Esophagus squamous epithelium (tissue), 5 donors: ENCODE results near the gene ARFGEF3. TPM values are rescaled to one million over a fixed set of nuclear protein-coding genes. Genes with fewer than 3 reads are reported as not detected.

Experiments
- DNase-seq: peaks from one replicate; lab custom pipeline; 2025; lab: John Stamatoyannopoulos, UW
- H3K27ac ChIP-seq, 4 donors: fragments of 200-600 bp; sonication (generic); one replicate each; pipeline ENCODE4 v1.5.1; 2016 to 2019; ENCODE audit warnings: mild to moderate bottlenecking in 1 of 4
- H3K27me3 ChIP-seq, 4 donors: fragments of 200-600 bp; sonication (generic); 1 replicate in 3 of 4; 2 replicates in 1 of 4; pipeline versions ENCODE4 v1.5.1 to v1.6.0; 2017 to 2021; ENCODE audit warnings: antibody characterized with exemption in 1 of 4
- H3K36me3 ChIP-seq, 3 donors: fragments of 200-600 bp; sonication (generic); one replicate each; pipeline ENCODE4 v1.5.1; 2016 to 2019
- H3K4me1 ChIP-seq, 3 donors: fragments of 200-600 bp; sonication (generic); one replicate each; pipeline ENCODE4 v1.5.1; 2017 to 2019
- H3K4me3 ChIP-seq, 4 donors: fragments of 200-600 bp; sonication (generic); 1 replicate in 3 of 4; 2 replicates in 1 of 4; pipeline ENCODE4 v1.5.1; 2016 to 2019; ENCODE audit warnings: mild to moderate bottlenecking in 2 of 4, moderate library complexity in 1 of 4
- H3K9me3 ChIP-seq, 3 donors: fragments of 200-600 bp; sonication (generic); one replicate each; pipeline ENCODE4 v1.5.1; 2016 to 2019
- POLR2A ChIP-seq, 4 donors: fragments of 450-650 bp; IDR thresholded peaks; one replicate each; pipeline ENCODE4 v1.6.1; 2017; ENCODE audit warnings: antibody characterized with exemption in 4 of 4, mild to moderate bottlenecking in 4 of 4, moderate library complexity in 3 of 4
- WGBS, 2 donors: methylation state at CpG; one replicate each; pipeline ENCODE4 v1.1.5; 2018; 5-methylcytosine and 5-hydroxymethylcytosine counted together
- intact Hi-C: fragments of 100-400 bp; cut with DNase I; formaldehyde crosslinking; loops from one replicate; pipeline ENCODE4 v1.15.0; 2022
- total RNA-seq, 4 donors: library from RNA; depleted of rRNA; stranded (reverse); fragments of >200 nt; gene quantifications; one replicate each; pipeline ENCODE4 v1.1.0, GENCODE V29; 2016
- TF ChIP-seq, protein P1 (sequence below), 6 experiments: fragments of 450-650 bp in 4 of 6; fragments of 200-600 bp in 2 of 6; sonication (generic) in 2 of 6; IDR thresholded peaks; one replicate each; pipeline ENCODE4 v1.5.1; 2016 to 2019; ENCODE audit warnings: antibody characterized with exemption in 6 of 6, mild to moderate bottlenecking in 4 of 6, moderate library complexity in 4 of 6
- donor health status: DM: yes; HTN: yes; CAD: no.

ARFGEF3 gene
- total RNA-seq, 4 donors from 2014 or later: 0.92 to 1.0 (median 0.99) TPM

DNA sequence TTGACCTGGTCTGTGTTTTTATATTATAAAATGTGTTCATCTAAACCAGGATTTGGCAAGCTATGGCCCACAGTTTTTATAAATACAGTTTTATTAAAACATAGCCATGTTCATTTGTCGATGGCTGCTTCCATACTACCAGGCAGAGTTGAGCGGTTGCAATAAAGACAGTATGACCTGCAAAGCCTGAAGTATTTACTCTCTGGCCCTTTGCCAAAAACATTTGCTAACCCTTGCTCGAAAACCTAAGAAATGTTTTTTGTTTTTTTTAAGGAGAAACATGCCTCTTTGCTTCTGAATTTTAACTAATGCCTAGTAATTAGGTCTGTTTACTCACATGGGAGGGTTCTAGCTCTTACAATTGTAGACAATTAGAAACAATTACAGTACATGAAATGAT lies 148.6 kb downstream of the ARFGEF3 start:
- H3K4me3 ChIP-seq: no peak overlapping the region
- WGBS, 2 donors: 41 to 82% methylated on average over 3 of the region's 3 CpGs
- no peaks in the 10 kb centered on the region for H3K27me3 ChIP-seq
- no peak for DNase-seq
- H3K9me3 ChIP-seq: no peaks in the 10 kb centered on the region
- TF ChIP-seq, protein P1, sequence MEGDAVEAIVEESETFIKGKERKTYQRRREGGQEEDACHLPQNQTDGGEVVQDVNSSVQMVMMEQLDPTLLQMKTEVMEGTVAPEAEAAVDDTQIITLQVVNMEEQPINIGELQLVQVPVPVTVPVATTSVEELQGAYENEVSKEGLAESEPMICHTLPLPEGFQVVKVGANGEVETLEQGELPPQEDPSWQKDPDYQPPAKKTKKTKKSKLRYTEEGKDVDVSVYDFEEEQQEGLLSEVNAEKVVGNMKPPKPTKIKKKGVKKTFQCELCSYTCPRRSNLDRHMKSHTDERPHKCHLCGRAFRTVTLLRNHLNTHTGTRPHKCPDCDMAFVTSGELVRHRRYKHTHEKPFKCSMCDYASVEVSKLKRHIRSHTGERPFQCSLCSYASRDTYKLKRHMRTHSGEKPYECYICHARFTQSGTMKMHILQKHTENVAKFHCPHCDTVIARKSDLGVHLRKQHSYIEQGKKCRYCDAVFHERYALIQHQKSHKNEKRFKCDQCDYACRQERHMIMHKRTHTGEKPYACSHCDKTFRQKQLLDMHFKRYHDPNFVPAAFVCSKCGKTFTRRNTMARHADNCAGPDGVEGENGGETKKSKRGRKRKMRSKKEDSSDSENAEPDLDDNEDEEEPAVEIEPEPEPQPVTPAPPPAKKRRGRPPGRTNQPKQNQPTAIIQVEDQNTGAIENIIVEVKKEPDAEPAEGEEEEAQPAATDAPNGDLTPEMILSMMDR (IDR thresholded peaks at IDR 0.05): no peak
- TF ChIP-seq POLR2A (IDR thresholded peaks at IDR 0.05): no peak
- intact Hi-C loops: no loop called here
- peaks cover 0 to 32% (median 0%) of the 10 kb centered on the region in 3 donors for H3K4me1 ChIP-seq
- no peak overlapping the region for H3K27ac ChIP-seq
- no peaks in the 10 kb centered on the region for H3K36me3 ChIP-seq

GRCh38 chr6:138310821-138311220 lies 149.1 kb downstream of the ARFGEF3 start:
- no peak for DNase-seq
- no peak overlapping the region for H3K27ac ChIP-seq
- no peaks in the 10 kb centered on the region for H3K27me3 ChIP-seq
- no peak overlapping the region for H3K4me3 ChIP-seq
- H3K36me3 ChIP-seq: no peaks in the 10 kb centered on the region
- no peaks in the 10 kb centered on the region for H3K9me3 ChIP-seq
- no peak for TF ChIP-seq POLR2A (IDR thresholded peaks at IDR 0.05)
- TF ChIP-seq, protein P1 (IDR thresholded peaks at IDR 0.05): no peak
- H3K4me1 ChIP-seq: peaks cover 0 to 32% (median 0%) of the 10 kb centered on the region in 3 donors
- 76 to 82% methylated on average over 2 of the region's 2 CpGs for WGBS, 2 donors
- intact Hi-C loops: no loop called here

DNA sequence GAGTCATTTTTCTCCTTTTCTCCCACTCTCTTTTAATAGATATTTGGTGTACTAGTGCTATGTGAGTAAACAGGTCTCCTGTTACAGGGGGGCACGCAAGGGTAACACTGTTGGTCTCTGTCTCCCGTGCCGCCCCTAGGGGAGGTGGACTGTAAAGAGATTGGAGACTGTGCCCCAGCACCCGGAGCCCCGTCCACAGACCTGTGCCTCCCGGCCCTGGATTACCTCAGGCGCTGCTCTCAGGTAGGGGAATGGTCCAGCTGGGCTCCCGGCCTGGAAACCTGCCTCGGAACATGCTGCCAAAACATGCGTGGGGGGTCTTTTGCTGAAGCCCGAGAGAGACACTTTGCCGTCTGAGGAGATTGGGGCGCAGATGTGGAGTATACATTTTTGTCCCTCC lies 149.5 kb downstream of the ARFGEF3 start:
- no peaks in the 10 kb centered on the region for H3K36me3 ChIP-seq
- no peaks in the 10 kb centered on the region for H3K9me3 ChIP-seq
- TF ChIP-seq, protein P1 (IDR thresholded peaks at IDR 0.05): no peak
- no peak for TF ChIP-seq POLR2A (IDR thresholded peaks at IDR 0.05)
- no peak for DNase-seq
- intact Hi-C loops: no loop called here
- no peak overlapping the region for H3K27ac ChIP-seq
- no peak overlapping the region for H3K4me3 ChIP-seq
- peaks cover 0 to 32% (median 0%) of the 10 kb centered on the region in 3 donors for H3K4me1 ChIP-seq
- 93 to 94% methylated on average over 6 to 9 of the region's 13 CpGs for WGBS, 2 donors
- H3K27me3 ChIP-seq: no peaks in the 10 kb centered on the region

DNA sequence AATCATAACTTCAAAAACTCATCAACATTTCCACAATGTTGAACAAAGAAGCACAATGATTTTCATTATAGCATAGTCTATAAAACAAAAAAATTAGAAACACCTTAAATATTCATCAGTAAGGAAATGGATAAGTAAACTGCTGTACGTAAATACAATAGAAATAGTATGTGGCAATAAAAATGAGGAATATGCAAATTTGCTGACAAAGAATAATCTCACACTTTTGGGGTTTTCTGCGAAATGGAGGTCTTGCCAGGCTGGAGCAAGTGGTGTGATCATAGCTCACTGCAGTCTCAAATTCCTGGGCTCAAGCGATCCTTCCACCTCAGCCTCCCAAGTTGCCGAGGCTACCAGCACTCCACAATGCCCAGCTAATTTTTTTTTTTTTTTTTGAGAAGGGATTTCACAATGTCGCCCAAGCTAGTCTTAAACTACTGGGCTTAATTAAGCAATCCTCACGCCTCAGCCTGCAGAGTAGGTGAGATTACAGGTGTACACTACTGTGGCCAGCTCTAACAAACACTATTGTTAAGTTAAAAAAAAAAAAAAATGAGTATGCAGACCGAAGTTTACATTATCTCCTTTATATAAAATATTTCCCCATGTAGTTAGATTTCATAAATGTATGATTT lies 157.1 kb downstream of the ARFGEF3 start:
- DNase-seq: no peak
- 72 to 74% methylated on average over 7 of the region's 7 CpGs for WGBS, 2 donors
- Histone ChIP-seq H3K27me3 (no peaks in the 10 kb centered on the region), H3K4me1 (no peaks in the 10 kb centered on the region), H3K36me3 (no peaks in the 10 kb centered on the region), H3K4me3 (no peak overlapping the region), H3K9me3 (no peaks in the 10 kb centered on the region), H3K27ac (no peak overlapping the region)
- no peak for TF ChIP-seq POLR2A (IDR thresholded peaks at IDR 0.05)
- TF ChIP-seq, protein P1 (IDR thresholded peaks at IDR 0.05): no peak
- intact Hi-C loops: no loop called here

GRCh38 chr6:138321934-138322333 lies 160.2 kb downstream of the ARFGEF3 start:
- Histone ChIP-seq H3K9me3 (no peaks in the 10 kb centered on the region), H3K36me3 (no peaks in the 10 kb centered on the region), H3K4me3 (no peak overlapping the region), H3K27ac (no peak overlapping the region), H3K27me3 (no peaks in the 10 kb centered on the region), H3K4me1 (no peaks in the 10 kb centered on the region)
- intact Hi-C loops: no loop called here
- TF ChIP-seq, protein P1 (IDR thresholded peaks at IDR 0.05): no peak
- TF ChIP-seq POLR2A (IDR thresholded peaks at IDR 0.05): no peak
- 93 to 94% methylated on average over 4 of the region's 4 CpGs for WGBS, 2 donors
- DNase-seq: no peak
